GM18502 (cell line): ENCODE measurements around the gene IL36RN.

Experiments used
- ATAC-seq: cut with Tn5 transposase; IDR thresholded peaks from one replicate; pipeline ENCODE4 v1.9.1; 2021; ENCODE audit warnings: mild to moderate bottlenecking; ENCODE audit not compliant: unreplicated experiment, poor library complexity

The IL36RN gene

DNA sequence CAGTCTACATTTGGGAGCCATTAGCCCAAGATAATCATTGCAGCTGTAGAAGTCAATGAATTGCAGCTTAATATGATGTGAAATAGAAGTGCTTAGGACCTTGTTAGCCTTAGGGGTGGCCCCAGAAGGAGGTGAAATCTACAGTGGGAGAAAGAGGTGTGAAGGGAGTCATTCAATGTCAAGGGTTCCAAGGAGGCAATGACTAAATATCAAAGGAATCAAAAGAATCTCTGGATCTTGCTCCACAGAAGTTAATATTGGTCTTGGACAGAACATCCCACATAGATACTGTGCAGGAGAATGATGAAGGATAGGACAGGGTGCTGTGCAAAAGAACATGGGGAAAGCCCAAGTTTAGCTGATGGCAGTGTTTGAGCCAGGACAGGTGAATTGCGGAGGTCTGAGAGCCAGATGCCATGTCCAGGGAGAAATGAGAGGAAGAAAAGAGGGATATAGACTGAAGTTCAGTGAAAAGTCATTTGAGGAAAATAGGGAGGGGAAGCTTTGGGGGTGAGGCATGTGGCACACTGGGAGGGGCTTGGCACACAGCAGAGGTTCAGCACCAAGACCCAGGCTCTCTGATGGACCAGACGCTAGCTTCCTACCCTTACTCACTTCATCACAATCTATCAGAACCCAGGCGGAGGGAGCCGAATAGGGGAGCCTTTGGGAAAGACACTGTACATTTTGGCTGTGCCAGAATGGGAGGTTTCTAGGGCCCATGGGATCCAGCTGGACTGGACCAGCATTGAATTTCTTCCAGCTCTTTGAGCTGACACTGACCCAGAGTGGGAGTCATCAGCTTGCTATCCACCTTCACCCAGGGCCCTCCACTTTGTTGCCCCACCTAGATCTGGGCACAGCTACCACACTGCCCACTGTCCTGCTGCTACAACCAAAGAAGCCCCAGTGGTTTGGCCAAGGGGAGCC, 10.9 kb downstream of the IL36RN start:
- no peak for ATAC-seq

DNA sequence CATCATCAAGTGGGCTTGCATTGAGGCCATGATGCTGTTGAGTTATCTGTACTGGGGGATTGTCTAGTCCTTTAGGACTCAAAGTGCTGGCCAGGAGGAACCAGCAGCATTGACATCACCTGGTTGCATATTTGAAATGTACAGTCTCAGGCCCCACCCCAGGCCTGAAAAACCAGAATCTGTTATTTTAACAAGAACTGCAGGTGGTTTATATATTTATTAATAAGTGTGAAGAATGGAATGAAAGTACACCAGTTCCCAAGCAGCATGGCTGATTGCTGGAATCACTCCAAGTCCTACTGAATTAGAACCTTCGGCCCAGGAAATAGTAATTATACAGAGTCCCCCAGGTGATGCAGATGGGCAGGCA, 11.6 kb downstream of the IL36RN start:
- no peak for ATAC-seq

DNA sequence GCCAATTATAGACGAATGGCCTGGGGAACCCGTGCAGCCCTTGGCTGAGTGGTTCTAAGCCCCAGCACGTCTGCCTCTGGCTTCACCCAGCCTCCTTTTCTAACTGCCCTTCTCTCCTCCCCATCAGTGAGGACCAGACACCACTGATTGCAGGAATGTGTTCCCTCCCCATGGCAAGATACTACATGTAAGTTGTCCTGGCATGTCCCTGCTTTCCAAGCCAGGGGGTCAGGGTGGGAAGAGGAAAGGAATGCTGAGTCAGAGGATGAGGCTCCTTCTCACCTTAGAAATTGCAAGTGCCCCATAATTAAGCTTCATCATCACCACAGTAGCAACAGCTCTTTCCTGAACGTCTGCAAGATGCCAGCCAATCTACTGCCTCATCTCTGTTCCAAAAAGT, 13.6 kb downstream of the IL36RN start:
- no peak for ATAC-seq

DNA sequence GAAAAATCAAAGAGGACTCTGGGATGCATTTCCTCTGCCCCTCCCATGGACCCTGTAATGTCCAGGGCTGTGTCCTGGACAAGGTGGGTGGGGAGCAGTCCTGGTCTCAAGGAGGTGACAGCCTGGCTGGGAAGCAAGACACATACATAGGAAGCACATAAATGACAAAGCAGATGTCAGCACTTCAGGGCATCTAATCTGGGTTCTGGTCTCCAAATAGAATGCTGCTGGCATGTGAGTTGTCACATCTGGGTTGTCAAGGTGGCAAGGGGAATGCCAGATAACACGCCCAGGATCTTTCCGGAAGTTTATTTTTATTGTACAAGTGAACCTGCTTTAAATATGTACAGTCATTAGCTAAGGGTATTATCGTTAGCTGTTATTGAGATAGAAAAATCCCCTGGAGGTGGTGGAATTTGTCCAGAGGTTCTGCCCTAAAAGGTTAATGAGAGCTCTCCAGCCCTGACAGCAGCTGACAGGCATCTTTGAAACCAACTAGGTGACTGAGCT, 14.4 kb downstream of the IL36RN start:
- ATAC-seq: no peak

DNA sequence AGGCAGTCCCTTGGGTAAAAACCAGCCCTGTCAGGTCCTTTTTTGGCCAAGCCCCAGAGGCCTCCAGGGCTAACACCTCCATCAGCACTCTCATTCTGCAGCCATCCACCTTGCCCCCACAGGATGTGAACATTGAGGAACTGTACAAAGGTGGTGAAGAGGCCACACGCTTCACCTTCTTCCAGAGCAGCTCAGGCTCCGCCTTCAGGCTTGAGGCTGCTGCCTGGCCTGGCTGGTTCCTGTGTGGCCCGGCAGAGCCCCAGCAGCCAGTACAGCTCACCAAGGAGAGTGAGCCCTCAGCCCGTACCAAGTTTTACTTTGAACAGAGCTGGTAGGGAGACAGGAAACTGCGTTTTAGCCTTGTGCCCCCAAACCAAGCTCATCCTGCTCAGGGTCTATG, 16.0 kb downstream of the IL36RN start:
- ATAC-seq: no peak

DNA sequence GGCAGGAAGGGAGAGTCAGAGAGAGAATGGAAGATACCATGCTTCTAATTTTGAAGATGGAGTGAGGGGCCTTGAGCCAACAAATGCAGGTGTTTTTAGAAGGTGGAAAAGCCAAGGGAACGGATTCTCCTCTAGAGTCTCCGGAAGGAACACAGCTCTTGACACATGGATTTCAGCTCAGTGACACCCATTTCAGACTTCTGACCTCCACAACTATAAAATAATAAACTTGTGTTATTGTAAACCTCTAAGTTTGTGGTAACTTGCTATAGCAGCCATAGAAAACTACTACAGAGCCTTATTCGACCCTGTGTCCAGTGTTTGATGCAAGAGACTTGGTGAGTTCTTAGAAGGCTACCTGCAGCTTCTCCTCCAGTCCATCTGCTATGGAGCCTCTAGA, 16.6 kb downstream of the IL36RN start:
- no peak for ATAC-seq

DNA sequence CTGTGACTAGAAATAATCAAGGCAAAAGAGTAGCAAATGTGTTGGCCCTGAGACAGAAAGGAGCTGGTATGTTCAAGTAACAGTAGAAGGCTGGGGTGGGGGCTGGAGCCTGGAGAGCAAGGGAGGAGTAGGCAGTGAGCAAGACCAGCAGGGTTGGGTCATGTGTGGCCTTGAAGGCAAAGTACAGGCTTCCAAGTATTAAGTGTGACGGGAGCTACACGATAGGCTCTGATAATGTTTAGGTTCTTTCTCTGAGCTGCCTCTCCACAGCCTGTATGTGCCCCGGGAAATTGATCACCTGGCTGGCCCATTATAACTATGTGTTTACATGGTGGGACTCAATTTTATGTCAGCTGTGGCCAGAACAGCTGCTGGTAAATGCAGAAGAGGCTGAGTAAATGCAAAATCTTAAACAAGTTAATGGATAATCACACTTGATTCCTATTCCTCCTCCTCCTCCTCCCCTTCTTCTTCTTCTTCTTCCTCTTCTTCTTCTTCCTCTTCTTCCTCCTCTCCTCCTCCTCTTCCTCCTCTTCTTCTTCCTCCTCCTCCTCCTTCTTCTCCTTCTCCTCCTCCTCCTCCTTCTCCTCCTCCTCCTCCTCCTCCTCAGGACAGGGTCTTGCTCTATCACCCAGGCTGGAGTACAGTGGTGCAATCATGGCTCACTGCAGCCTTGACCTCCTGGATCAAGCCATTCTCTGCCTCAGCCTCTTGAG, 18.1 kb downstream of the IL36RN start:
- ATAC-seq: no peak

DNA sequence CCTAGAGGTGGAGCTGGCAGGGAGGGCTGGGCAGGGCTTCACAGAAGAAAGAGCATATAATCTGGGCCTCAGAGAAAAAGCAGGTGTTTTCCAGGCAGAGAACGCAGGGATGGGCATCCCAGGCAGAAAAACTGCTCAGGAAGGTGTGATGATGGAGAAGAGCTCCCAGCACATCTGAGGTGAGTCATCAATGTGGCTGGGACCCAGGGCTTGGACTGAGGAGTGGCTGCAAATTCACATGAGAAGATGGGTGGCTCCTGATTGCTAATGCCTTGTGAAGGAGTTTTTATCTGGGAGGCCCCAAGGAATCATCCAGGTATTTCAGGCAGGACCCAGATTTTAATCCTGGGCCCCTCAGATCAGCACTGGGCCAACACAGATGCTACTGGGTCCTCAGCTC, 18.9 kb downstream of the IL36RN start:
- ATAC-seq: no peak

DNA sequence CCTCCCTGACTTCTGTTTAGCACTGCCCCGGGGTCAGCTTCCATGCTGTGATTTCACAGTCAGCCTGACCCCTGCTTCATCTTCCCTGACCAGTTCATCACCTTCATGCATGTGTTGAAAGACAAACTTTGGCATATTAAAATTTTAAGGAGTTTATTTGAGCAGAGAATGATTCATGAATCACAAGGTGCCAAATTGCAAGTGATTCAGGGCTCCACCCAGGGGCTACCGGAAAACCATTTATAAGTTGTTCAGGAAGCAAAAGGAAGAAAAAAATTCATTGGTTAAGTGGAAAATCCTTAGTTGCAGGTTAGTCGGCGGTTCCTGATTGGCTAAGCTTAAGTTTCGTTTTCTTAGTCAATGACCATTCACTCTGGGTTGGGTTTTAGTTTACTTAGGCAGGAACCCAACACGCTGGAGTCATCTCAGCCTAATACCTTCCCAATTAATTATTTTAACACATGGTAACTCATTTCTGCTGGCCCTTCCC, 19.4 kb downstream of the IL36RN start:
- no peak for ATAC-seq

DNA sequence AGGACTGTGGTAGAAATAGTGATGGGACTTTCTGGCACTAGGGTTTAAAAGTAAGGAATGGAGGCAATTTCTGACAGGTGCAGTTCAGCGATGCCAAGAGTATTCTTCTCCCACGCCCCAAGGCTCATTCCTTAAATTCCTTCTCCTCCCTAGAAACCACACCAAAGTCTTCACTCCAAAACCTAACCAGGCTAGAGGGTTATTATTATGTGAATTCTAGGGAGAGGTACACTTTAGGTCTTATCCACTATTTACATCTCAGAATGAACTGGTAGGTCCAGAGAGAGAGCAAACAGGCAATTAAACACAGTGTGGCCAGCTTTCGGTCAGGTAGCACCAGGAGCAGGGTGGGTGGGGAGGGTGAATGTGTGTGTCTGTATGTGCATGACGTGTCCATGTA, 20.1 kb downstream of the IL36RN start:
- ATAC-seq: no peak

DNA sequence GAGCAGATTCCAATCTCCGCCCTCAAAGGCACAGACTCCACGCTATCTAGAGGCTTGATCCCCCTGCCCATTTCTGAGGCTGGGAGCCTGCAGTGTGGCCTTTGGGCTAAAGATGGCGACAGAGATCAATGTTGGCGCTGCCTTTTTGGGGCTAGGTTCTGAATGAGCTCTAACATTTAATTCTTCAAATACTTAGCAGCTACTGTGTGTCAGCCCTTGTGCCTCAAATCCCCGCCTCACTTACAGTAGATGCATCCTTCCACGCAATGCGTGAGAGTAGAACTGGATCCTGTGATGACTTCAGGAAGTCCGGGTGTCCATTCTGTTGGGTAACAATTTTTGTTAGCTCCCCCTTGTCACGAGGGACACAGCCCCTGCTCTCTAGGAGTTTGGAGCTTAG, 21.1 kb downstream of the IL36RN start:
- ATAC-seq: no peak

DNA sequence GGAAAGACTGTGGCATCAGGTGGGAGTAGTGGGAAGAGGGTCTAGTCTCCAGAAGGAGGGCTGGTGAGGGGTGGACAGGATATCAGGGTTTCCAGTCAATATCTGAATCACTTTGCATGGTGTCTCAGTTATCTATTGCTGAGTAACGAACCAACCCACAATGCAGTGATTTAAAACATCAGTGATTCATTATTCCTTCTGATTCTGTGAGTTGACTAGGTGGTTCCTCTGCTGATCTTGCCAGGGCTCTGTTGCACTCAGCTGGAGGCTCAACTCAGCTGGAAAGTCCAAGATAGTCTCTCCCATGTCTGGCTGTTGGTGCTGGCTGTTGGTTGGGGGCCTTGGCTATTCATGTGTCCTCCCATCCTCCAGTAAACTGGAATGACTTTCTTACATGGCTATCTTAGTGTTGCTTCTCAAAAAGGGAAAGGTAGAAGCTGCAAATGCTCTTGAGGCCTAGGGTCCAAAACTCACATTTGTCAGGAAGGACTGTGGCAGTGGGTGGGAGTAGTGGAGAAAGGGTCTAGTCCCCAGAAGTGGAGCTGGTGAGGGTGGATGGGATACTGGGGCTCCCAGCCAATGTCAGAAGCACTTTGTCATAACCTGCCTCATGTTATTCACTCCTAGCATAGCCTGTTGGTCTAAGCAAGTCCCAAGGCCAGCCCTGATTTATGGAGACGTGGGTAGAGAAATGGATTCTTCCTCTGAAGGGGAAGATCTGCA, 22.7 kb downstream of the IL36RN start:
- ATAC-seq: no peak

DNA sequence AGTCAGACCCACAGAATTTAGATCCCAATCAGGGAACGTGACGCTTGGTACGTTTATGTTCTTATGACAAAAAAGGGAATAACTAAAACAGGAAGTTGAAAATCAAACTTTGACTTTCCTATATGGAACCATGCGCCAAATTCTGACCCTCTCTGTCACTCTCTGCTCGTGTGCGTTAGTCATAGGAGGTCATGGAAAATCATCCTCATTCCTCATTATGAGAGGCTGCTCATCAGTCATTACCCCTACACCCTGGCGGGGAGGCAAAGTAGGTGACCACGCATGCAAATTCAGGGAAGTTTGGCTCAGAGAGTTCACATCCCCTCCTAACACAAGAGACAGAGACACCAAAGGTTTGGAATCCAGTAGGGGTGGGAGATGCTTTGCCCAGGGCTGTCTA, 24.3 kb downstream of the IL36RN start:
- ATAC-seq: no peak

DNA sequence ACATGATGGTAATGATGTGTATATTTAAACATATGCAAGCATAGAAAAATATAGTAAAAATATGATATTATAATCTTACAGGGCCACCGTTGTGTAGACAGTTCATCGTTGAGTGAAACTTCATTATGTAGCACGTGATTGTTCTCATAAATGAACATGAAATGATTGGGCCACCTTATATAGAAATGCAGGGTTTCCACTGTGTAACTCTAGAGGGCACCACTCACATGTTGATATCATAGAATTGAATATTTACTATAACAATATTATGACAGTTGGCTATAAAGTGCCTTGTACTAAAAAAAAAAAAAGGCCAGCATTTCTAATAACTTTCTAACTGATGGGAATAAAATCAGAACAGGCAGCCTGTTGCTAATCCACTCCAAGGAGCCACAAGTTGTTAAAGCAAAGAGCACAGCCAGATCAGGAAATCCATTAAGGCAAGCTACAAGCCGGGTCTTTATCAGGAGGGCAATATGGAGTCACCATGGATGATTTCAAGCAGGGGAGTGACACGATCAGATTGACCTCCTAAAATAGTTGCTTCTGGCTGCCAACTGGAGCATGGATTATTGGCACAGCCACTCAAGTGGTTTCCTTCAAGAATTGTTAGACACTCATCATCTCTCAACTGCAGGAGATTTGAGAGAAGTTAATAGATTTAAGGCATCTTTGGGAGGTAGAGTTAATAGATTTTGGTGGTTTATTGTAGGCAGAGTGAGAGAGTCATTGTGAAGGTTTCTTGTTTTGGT, 25.4 kb downstream of the IL36RN start:
- ATAC-seq: no peak

DNA sequence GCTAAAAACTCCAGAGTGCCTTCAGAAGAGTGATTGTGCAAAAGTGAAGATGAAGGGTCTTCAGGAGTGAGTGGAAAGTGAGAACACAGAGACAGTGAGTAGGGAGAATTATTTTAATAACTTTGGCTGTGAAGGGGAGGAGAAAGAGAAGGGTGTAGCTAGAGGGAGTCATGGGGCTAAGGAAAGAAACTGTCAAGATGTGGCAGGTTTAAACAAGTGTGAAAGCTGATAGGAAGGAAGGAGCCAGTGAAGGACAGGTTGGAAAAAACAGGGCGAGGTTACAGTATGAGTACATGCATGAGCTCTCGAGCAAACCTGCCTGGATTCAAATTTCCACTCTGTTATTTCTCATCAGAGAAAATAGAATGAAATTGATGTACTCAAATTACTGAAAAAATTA, 26.5 kb downstream of the IL36RN start:
- ATAC-seq: no peak

DNA sequence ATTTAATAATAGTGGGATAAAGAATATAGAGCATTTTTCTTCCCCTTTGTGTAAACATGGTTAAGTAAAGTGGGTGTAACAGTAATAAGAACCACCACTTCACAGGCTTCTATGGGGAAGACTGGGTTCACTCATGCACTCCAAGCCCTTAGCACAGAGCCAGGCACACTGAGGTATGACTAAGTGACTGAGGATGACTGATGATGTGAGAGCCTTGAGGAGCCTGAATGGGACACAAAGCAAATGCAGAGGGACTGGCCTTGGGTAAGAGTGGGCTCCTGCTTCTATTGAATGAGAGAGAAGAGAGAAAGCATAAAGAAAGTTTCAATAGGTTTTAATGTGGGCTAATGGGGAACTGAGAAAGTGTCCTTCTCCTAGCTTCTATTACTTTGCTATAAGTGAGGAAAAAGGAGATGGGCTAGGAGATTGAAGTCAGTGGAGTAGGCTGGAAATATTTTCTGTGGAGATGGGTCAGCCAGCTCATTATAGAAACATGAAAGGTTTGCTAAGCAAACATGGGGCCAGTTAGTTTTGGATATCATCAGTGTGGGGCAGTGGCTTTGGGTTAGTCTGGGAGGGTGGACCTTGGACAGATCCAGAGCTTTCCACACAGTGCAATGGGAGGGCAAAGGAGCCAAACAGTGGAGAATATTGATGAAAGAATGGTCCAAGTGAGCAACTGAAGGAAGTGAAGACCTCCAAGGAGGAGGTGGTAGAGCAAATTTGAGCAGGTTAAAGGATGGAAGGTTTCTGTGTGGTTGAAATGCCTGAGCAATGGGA, 29.4 kb downstream of the IL36RN start:
- no peak for ATAC-seq

DNA sequence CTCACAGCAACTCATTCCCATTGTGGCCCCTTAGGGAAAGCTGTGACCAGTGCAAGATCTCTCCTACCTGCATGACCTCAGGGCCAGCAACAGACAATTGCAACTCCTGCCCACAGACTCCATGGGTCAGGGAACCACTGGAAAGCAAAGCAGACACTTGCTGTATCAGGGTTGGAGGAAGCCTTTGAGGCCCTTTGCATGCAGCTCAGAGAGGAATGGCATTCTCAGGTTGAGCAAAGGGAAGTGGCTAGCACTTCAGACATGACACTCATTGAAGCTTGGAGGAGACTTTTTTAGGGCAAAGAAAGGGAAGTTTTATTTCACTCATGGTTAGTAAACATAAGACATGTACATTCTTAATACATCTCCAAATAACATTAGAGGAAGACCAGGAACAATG, 30.9 kb downstream of the IL36RN start:
- ATAC-seq: no peak

DNA sequence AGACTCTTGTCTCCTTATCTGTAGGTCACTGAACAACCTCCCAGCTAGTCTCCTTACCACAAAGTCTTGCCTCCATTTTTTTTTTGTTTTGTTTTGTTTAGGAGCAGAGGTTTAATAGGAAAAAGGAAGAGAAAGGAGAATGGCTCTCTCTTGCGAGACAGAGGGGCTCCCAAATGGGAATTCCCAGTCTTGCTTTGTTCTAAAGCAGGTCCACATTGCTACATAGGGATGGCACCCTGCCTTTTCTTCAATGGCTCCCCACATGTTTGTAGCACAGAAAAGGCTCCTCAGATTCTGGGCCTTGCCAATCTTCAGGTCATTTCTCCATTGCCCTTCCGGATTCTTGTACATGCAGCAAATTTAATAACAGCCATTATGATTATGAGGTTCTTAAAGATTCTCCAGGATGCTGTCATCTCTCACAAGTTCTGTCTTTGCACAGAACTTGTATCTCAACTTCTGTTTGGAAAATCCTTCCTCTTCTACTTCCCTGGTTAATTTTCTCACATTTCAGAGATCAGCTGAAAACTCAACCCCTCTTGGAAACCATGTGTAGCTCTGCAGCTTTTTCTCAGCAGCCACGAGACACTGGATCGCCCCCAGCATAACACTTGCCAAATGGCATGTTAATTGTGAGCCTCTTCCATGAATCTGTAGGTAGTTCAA, 32.4 kb downstream of the IL36RN start:
- ATAC-seq: no peak
